PC-9 (cell line): Measurements from ENCODE around the gene SERTAD1.

ENCODE experiments used
- EZH2 ChIP-seq: fragments of 200-600 bp; sonication (generic); IDR thresholded peaks from 2 replicates; pipeline ENCODE4 v1.8.0; 2017; ENCODE audit warnings: antibody characterized with exemption, low read depth
- TF ChIP-seq, protein P1 (sequence below): fragments of 200-600 bp; sonication (generic); conservative IDR thresholded peaks from 2 replicates; pipeline ENCODE4 v1.6.1; 2017; ENCODE audit warnings: mixed run types, antibody characterized with exemption, mild to moderate bottlenecking, moderate library complexity

DNA sequence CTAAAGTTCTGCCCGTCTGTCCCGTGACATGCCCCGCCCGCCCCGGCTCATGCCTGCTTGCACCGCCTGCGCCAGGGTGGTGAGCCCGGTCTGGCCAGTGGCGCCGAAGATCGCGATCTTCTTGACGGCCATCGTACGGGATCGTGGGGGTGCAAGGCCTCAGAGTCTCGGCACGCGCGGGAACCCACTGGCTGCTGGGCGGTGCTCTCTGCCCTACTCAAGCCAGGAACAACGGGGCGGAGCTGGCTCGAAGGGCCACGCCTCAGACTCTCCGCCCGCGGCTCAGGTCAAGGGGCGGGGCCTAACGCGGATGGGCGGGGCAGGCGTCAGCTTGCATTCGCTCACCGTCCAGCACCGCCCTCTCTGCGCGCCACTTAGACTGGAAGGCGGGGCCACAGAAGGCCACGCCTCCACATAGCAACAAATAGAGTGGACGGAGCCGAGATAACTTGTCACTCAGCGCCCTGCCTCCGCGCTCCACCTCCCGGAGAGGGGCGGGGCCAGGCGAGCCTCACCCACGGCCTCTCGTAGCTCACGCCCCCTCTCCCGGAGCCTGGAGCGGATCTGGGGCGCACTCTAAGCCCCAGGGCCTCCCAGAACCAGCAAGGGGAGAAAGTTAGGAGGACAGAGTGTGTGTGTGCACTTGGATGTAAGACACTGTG lies 39.9 kb upstream of the SERTAD1 start, which contains the start of gene BLVRB:
- TF ChIP-seq EZH2, result no peak
- TF ChIP-seq, protein P1, sequence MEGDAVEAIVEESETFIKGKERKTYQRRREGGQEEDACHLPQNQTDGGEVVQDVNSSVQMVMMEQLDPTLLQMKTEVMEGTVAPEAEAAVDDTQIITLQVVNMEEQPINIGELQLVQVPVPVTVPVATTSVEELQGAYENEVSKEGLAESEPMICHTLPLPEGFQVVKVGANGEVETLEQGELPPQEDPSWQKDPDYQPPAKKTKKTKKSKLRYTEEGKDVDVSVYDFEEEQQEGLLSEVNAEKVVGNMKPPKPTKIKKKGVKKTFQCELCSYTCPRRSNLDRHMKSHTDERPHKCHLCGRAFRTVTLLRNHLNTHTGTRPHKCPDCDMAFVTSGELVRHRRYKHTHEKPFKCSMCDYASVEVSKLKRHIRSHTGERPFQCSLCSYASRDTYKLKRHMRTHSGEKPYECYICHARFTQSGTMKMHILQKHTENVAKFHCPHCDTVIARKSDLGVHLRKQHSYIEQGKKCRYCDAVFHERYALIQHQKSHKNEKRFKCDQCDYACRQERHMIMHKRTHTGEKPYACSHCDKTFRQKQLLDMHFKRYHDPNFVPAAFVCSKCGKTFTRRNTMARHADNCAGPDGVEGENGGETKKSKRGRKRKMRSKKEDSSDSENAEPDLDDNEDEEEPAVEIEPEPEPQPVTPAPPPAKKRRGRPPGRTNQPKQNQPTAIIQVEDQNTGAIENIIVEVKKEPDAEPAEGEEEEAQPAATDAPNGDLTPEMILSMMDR, result no peak
